Osteoblast (primary cell): Measurements from ENCODE around the gene CLK2. TPM values are rescaled to one million over a fixed set of nuclear protein-coding genes. Genes with fewer than 3 reads are reported as not detected.
"Not testable (repeated sequence)": the region's sequence is repeated elsewhere in the genome, so short reads cannot be mapped to it uniquely, and the experiment has no call there.

Experiments
- DNase-seq: peaks from one replicate; pipeline ENCODE4 v3.0.0; 2011; ENCODE audit warnings: low spot score, mixed read lengths; ENCODE audit not compliant: insufficient read length; ENCODE audit errors: missing footprints
- H2AFZ ChIP-seq: 2 replicates; pipeline ENCODE4 v1.6.0; 2011; ENCODE audit warnings: mild to moderate bottlenecking, low read length
- H3K27ac ChIP-seq: 2 replicates; pipeline ENCODE4 v1.5.1; 2011; ENCODE audit warnings: mild to moderate bottlenecking, low read depth, low read length, moderate library complexity
- H3K27me3 ChIP-seq: 2 replicates; pipeline ENCODE4 v1.6.0; 2012; ENCODE audit warnings: mild to moderate bottlenecking, control low read depth, inconsistent platforms, low read length, moderate library complexity; ENCODE audit not compliant: insufficient read depth
- H3K36me3 ChIP-seq: 2 replicates; pipeline ENCODE4 v1.5.1; 2011; ENCODE audit warnings: mild to moderate bottlenecking, low read length, control low read depth, moderate library complexity; ENCODE audit not compliant: insufficient read depth
- H3K4me1 ChIP-seq: 2 replicates; pipeline ENCODE4 v1.5.1; 2011; ENCODE audit warnings: mild to moderate bottlenecking, low read length, control low read depth, moderate library complexity; ENCODE audit not compliant: insufficient read depth
- H3K4me2 ChIP-seq: 2 replicates; pipeline ENCODE4 v1.6.0; 2011; ENCODE audit warnings: mild to moderate bottlenecking, low read length; ENCODE audit not compliant: insufficient read depth
- H3K4me3 ChIP-seq: fragments of 200-600 bp; sonication (generic); 3 replicates; pipeline ENCODE4 v1.5.1; 2012; ENCODE audit warnings: mild to moderate bottlenecking, low read length, inconsistent platforms; ENCODE audit not compliant: insufficient read depth
- H3K79me2 ChIP-seq: 2 replicates; pipeline ENCODE4 v1.6.0; 2012; ENCODE audit warnings: mild to moderate bottlenecking, low read length, control low read depth, inconsistent platforms; ENCODE audit not compliant: insufficient read depth
- H3K9me3 ChIP-seq: 2 replicates; pipeline ENCODE4 v1.5.1; 2011; ENCODE audit warnings: low read depth, low read length, control low read depth
- H4K20me1 ChIP-seq: 2 replicates; pipeline ENCODE4 v1.6.0; 2012; ENCODE audit warnings: mild to moderate bottlenecking, low read length, control low read depth; ENCODE audit not compliant: insufficient read depth
- CTCF ChIP-seq: IDR thresholded peaks from 2 replicates; pipeline ENCODE4 v1.5.1; 2011; ENCODE audit warnings: mild to moderate bottlenecking, low read depth, low read length, moderate library complexity; ENCODE audit errors: extremely low read depth
- total RNA-seq: library from RNA; depleted of rRNA; stranded (reverse); fragments of >200 nt; gene quantifications from 2 replicates; pipeline ENCODE4 v1.2.3, GENCODE V29; 2012

CLK2 gene
- total RNA-seq, 1 donor = 17.4 TPM

- peak overlapping the region; percentile 45 for H3K4me3 ChIP-seq
- peak overlapping the region; percentile 60 for H3K4me2 ChIP-seq
- peak; percentile 100 for TF ChIP-seq CTCF
- peaks cover 20% of the 10 kb centered on the region for H3K36me3 ChIP-seq
- no peaks in the 10 kb centered on the region for H3K27me3 ChIP-seq
- H4K20me1 ChIP-seq = peaks cover 3% of the 10 kb centered on the region
- peaks cover 22% of the 10 kb centered on the region for H3K4me1 ChIP-seq
- DNase-seq = peak; percentile 100
- H3K9me3 ChIP-seq = no peaks in the 10 kb centered on the region
- peaks cover 19% of the 10 kb centered on the region for H3K79me2 ChIP-seq
- peak overlapping the region; percentile 78 for H2AFZ ChIP-seq
- H3K27ac ChIP-seq = peak overlapping the region; percentile 53
Observed at GRCh38 chr1:155250633-155251449, 22.5 kb downstream of the CLK2 start.

GRCh38 chr1:155250246-155250632 is 23.1 kb downstream of the CLK2 start:
- Histone ChIP-seq H4K20me1 (peaks cover 3% of the 10 kb centered on the region), H2AFZ (peak overlapping the region; percentile 78), H3K79me2 (peaks cover 19% of the 10 kb centered on the region), H3K4me3 (peak overlapping the region; percentile 45), H3K9me3 (no peaks in the 10 kb centered on the region), H3K27ac (peak overlapping the region; percentile 53), H3K36me3 (peaks cover 20% of the 10 kb centered on the region), H3K4me1 (peaks cover 22% of the 10 kb centered on the region), H3K27me3 (no peaks in the 10 kb centered on the region), H3K4me2 (peak overlapping the region; percentile 60)
- DNase-seq = no peak
- TF ChIP-seq CTCF = no peak

- Histone ChIP-seq H3K4me1 (peaks cover 20% of the 10 kb centered on the region), H3K79me2 (peaks cover 8% of the 10 kb centered on the region), H4K20me1 (no peaks in the 10 kb centered on the region), H3K4me2 (no peak overlapping the region), H3K27ac (no peak overlapping the region), H3K9me3 (no peaks in the 10 kb centered on the region), H2AFZ (no peak overlapping the region), H3K4me3 (no peak overlapping the region), H3K27me3 (no peaks in the 10 kb centered on the region), H3K36me3 (peaks cover 20% of the 10 kb centered on the region)
- DNase-seq = no peak
- no peak for TF ChIP-seq CTCF
Observed at GRCh38 chr1:155247667-155248553, 25.4 kb downstream of the CLK2 start.

- peaks cover 17% of the 10 kb centered on the region for H3K79me2 ChIP-seq
- not testable (repeated sequence) for H3K9me3 ChIP-seq, H4K20me1 ChIP-seq, H3K27me3 ChIP-seq, DNase-seq, H3K4me2 ChIP-seq, H3K4me3 ChIP-seq, H3K27ac ChIP-seq, H2AFZ ChIP-seq
- peaks cover 23% of the 10 kb centered on the region for H3K4me1 ChIP-seq
- peaks cover 16% of the 10 kb centered on the region for H3K36me3 ChIP-seq
Observed at GRCh38 chr1:155246796-155247195, 26.5 kb downstream of the CLK2 start.
